Measurements from ENCODE around the gene STRIP1. TPM values are rescaled to one million over a fixed set of nuclear protein-coding genes. Genes with fewer than 3 reads are reported as not detected.

Gene STRIP1
- total RNA-seq, 2 experiments from 2014 or later, result 42.2 to 45.5 TPM

GRCh38 chr1:110065841-110066240 is 31.4 kb downstream of the STRIP1 start:
- POLR2A ChIA-PET, result interaction anchor here (1.0 kb wide), 1 partner anchor 8 kb away, joined by 4 read pairs; no protein-coding TSS in a partner anchor
- TF ChIP-seq EZH2phosphoT487 (IDR thresholded peaks at IDR 0.05; ENCODE audit: borderline replicate concordance, low read depth, low read length) (no peak), CTCF (conservative IDR thresholded peaks at IDR 0.05; ENCODE audit: low read length) (no peak)
- intact Hi-C loops (cut with micrococcal nuclease; ENCODE audit: unreplicated experiment), result no loop called here

GRCh38 chr1:110067479-110067892 is 33.1 kb downstream of the STRIP1 start:
- CTCF ChIA-PET (ENCODE audit: unreplicated experiment), result no interaction called here
- Histone ChIP-seq H3K9me3 (ENCODE audit: low read length) (no peaks in the 10 kb centered on the region), H3K36me3 (ENCODE audit: insufficient read depth, low read length) (no peaks in the 10 kb centered on the region), H3K27ac (ENCODE audit: low read depth, low read length, poor library complexity, severe bottlenecking) (no peak overlapping the region), H3K9me2 (ENCODE audit: insufficient read depth, low read length) (no peaks in the 10 kb centered on the region), H3K4me3 (ENCODE audit: low read depth, low read length, poor library complexity, severe bottlenecking) (no peak overlapping the region), H4K20me1 (ENCODE audit: insufficient read depth, low read length) (no peaks in the 10 kb centered on the region), H3K79me2 (ENCODE audit: insufficient read depth, low read depth, low read length) (no peaks in the 10 kb centered on the region), H2AFZ (ENCODE audit: low read length) (no peak overlapping the region), H3K4me2 (ENCODE audit: low read length) (no peak overlapping the region), H3K4me1 (ENCODE audit: insufficient read depth, low read length, poor library complexity, severe bottlenecking) (no peaks in the 10 kb centered on the region)
- intact Hi-C loops (cut with micrococcal nuclease; ENCODE audit: unreplicated experiment), result no loop called here
- TF ChIP-seq CTCF (conservative IDR thresholded peaks at IDR 0.05; ENCODE audit: low read length) (no peak), EZH2phosphoT487 (IDR thresholded peaks at IDR 0.05; ENCODE audit: borderline replicate concordance, low read depth, low read length) (no peak)
- no TSS peak for BruUV-seq (replicated peaks)
- POLR2A ChIA-PET, result interaction anchor here (0.6 kb wide), 1 partner anchor 344 kb away, joined by 3 read pairs; no protein-coding TSS in a partner anchor
- no peak for DNase-seq (ENCODE audit: low spot score)

More at GRCh38 chr1:110065841-110066240, 31.4 kb downstream of the STRIP1 start:
- no peaks in the 10 kb centered on the region for H3K79me2 ChIP-seq (ENCODE audit: insufficient read depth, low read depth, low read length)
- no peaks in the 10 kb centered on the region for H3K9me3 ChIP-seq (ENCODE audit: low read length)
- no peaks in the 10 kb centered on the region for H3K9me2 ChIP-seq (ENCODE audit: insufficient read depth, low read length)
- H3K4me2 ChIP-seq (ENCODE audit: low read length), result no peak overlapping the region
- BruUV-seq (replicated peaks), result no TSS peak
- H3K27ac ChIP-seq (ENCODE audit: low read depth, low read length, poor library complexity, severe bottlenecking), result no peak overlapping the region
- no peak for DNase-seq (ENCODE audit: low spot score)
- H3K4me1 ChIP-seq (ENCODE audit: insufficient read depth, low read length, poor library complexity, severe bottlenecking), result no peaks in the 10 kb centered on the region
- no peaks in the 10 kb centered on the region for H4K20me1 ChIP-seq (ENCODE audit: insufficient read depth, low read length)
- H3K36me3 ChIP-seq (ENCODE audit: insufficient read depth, low read length), result no peaks in the 10 kb centered on the region
- H3K4me3 ChIP-seq (ENCODE audit: low read depth, low read length, poor library complexity, severe bottlenecking), result no peak overlapping the region
- H2AFZ ChIP-seq (ENCODE audit: low read length), result no peak overlapping the region
- CTCF ChIA-PET (ENCODE audit: unreplicated experiment), result interaction anchor here (0.7 kb wide), 1 partner anchor 12 kb away, joined by 3 read pairs; no protein-coding TSS in a partner anchor

GRCh38 chr1:110067893-110068645 is 33.6 kb downstream of the STRIP1 start:
- H3K9me2 ChIP-seq (ENCODE audit: insufficient read depth, low read length), result no peaks in the 10 kb centered on the region
- H3K27ac ChIP-seq (ENCODE audit: low read depth, low read length, poor library complexity, severe bottlenecking), result no peak overlapping the region
- H3K79me2 ChIP-seq (ENCODE audit: insufficient read depth, low read depth, low read length), result no peaks in the 10 kb centered on the region
- H4K20me1 ChIP-seq (ENCODE audit: insufficient read depth, low read length), result no peaks in the 10 kb centered on the region
- intact Hi-C loops (cut with micrococcal nuclease; ENCODE audit: unreplicated experiment), result no loop called here
- H3K4me1 ChIP-seq (ENCODE audit: insufficient read depth, low read length, poor library complexity, severe bottlenecking), result no peaks in the 10 kb centered on the region
- no peaks in the 10 kb centered on the region for H3K36me3 ChIP-seq (ENCODE audit: insufficient read depth, low read length)
- no TSS peak for BruUV-seq (replicated peaks)
- no peak for DNase-seq (ENCODE audit: low spot score)
- no peaks in the 10 kb centered on the region for H3K9me3 ChIP-seq (ENCODE audit: low read length)
- ChIA-PET POLR2A (interaction anchor here (0.6 kb wide), 1 partner anchor 344 kb away, joined by 3 read pairs; no protein-coding TSS in a partner anchor), CTCF (ENCODE audit: unreplicated experiment) (no interaction called here)
- no peak for TF ChIP-seq CTCF (conservative IDR thresholded peaks at IDR 0.05; ENCODE audit: low read length)
- no peak for TF ChIP-seq EZH2phosphoT487 (IDR thresholded peaks at IDR 0.05; ENCODE audit: borderline replicate concordance, low read depth, low read length)
- H3K4me3 ChIP-seq (ENCODE audit: low read depth, low read length, poor library complexity, severe bottlenecking), result no peak overlapping the region
- H2AFZ ChIP-seq (ENCODE audit: low read length), result no peak overlapping the region
- no peak overlapping the region for H3K4me2 ChIP-seq (ENCODE audit: low read length)
